HG03442 (cell line): ENCODE results near the gene POLD4.
"Not testable (repeated sequence)": the region's sequence is repeated elsewhere in the genome, so short reads cannot be mapped to it uniquely, and the experiment has no call there.

Source experiments
- ATAC-seq: cut with Tn5 transposase; IDR thresholded peaks from one replicate; pipeline ENCODE4 v1.9.1; 2021; ENCODE audit warnings: mild to moderate bottlenecking, moderate library complexity; ENCODE audit not compliant: unreplicated experiment

Gene POLD4

GRCh38 chr11:67353317-67354074 lies at the start of gene POLD4:
Gene POLD4, minus strand, starts transcription at chr11:67353546. Its CDS starts 147 bp downstream, at chr11:67353399.
- peak; percentile 78 for ATAC-seq

GRCh38 chr11:67403085-67403484 lies 49.7 kb upstream of the POLD4 start:
- not testable (repeated sequence) for ATAC-seq

GRCh38 chr11:67402192-67402839 lies 49.0 kb upstream of the POLD4 start:
- ATAC-seq: not testable (repeated sequence)

- peak; percentile 64 for ATAC-seq
These were observed 48.3 kb upstream of the POLD4 start, which contains the start of gene PPP1CA for GRCh38 chr11:67401495-67402191. Gene PPP1CA, minus strand, starts transcription at chr11:67401858. Its CDS starts 76 bp downstream, at chr11:67401782.

- peak; percentile 12 for ATAC-seq
These were observed 47.7 kb upstream of the POLD4 start for GRCh38 chr11:67400942-67401494.

GRCh38 chr11:67400251-67400941 lies 47.0 kb upstream of the POLD4 start:
- ATAC-seq: no peak

- no peak for ATAC-seq
These were observed 45.6 kb upstream of the POLD4 start for GRCh38 chr11:67398661-67399563.

GRCh38 chr11:67397986-67398660 lies 44.8 kb upstream of the POLD4 start:
- no peak for ATAC-seq

GRCh38 chr11:67397536-67397935 lies 44.2 kb upstream of the POLD4 start:
- no peak for ATAC-seq

GRCh38 chr11:67396587-67397389 lies 43.4 kb upstream of the POLD4 start:
- no peak for ATAC-seq

GRCh38 chr11:67396259-67396581 lies 42.9 kb upstream of the POLD4 start:
- ATAC-seq: no peak

GRCh38 chr11:67395555-67396258 lies 42.4 kb upstream of the POLD4 start:
- no peak for ATAC-seq

- no peak for ATAC-seq
These were observed 40.6 kb upstream of the POLD4 start for GRCh38 chr11:67393990-67394389.

- no peak for ATAC-seq
These were observed 40.1 kb upstream of the POLD4 start for GRCh38 chr11:67393437-67393836.

- ATAC-seq: peak; percentile 22
These were observed 38.9 kb upstream of the POLD4 start for GRCh38 chr11:67392183-67392715.

- ATAC-seq: peak; percentile 59
These were observed 38.2 kb upstream of the POLD4 start, which contains the start of gene RAD9A for GRCh38 chr11:67391304-67392182. Gene RAD9A, plus strand, starts transcription at chr11:67391986. Its CDS starts 59 bp downstream, at chr11:67392045.

- ATAC-seq: no peak
These were observed 37.6 kb upstream of the POLD4 start for GRCh38 chr11:67390947-67391303.
